SK-N-SH treated with all-trans-retinoic acid at 6 μM for 48 hours (cell line): Measurements from ENCODE around the gene COL9A3.

Experiments used
- ATAC-seq: fragments of 200-7000 bp; cut with Tn5 transposase; 3 replicates; pipeline ENCODE4 v1.9.1; 2020; ENCODE audit warnings: mild to moderate bottlenecking, moderate library complexity
- ARNTL ChIP-seq: fragments of 450-650 bp; formaldehyde crosslinking; IDR thresholded peaks from 2 replicates; pipeline ENCODE4 v1.5.0; 2020; ENCODE audit warnings: low read depth, mild to moderate bottlenecking, moderate library complexity, borderline replicate concordance
- BACH2 ChIP-seq: fragments of 250-450 bp; sonication (Bioruptor Pico); IDR thresholded peaks from 2 replicates; pipeline ENCODE4 v1.9.0; 2021; ENCODE audit warnings: mild to moderate bottlenecking, borderline replicate concordance
- CREB5 ChIP-seq: fragments of 250-450 bp; sonication (Bioruptor Pico); IDR thresholded peaks from 2 replicates; pipeline ENCODE4 v1.5.1; 2020; ENCODE audit warnings: low read depth, mild to moderate bottlenecking, moderate library complexity
- CSDC2 ChIP-seq: fragments of 250-450 bp; sonication (Bioruptor Pico); IDR thresholded peaks from 2 replicates; pipeline ENCODE4 v1.5.0; 2020; ENCODE audit warnings: mild to moderate bottlenecking, moderate library complexity
- ESRRG ChIP-seq: fragments of 250-450 bp; sonication (Bioruptor Pico); IDR thresholded peaks from 2 replicates; pipeline ENCODE4 v1.6.1; 2021; ENCODE audit warnings: mild to moderate bottlenecking
- GLIS3 ChIP-seq: fragments of 250-450 bp; sonication (Bioruptor Pico); IDR thresholded peaks from 2 replicates; pipeline ENCODE4 v1.5.0; 2020; ENCODE audit warnings: mild to moderate bottlenecking, moderate library complexity
- ISL1 ChIP-seq: fragments of 250-450 bp; sonication (Bioruptor Pico); IDR thresholded peaks from 2 replicates; pipeline ENCODE4 v2.1.2; 2022; ENCODE audit warnings: mild to moderate bottlenecking, moderate library complexity
- OSR1 ChIP-seq: fragments of 250-450 bp; sonication (Bioruptor Pico); IDR thresholded peaks from 2 replicates; pipeline ENCODE4 v1.8.0; 2022; ENCODE audit warnings: moderate library complexity, mild to moderate bottlenecking, inconsistent platforms
- PPARA ChIP-seq: fragments of 250-450 bp; sonication (Bioruptor Pico); IDR thresholded peaks from 2 replicates; pipeline ENCODE4 v1.5.0; 2020; ENCODE audit warnings: mild to moderate bottlenecking, borderline replicate concordance
- RARB ChIP-seq: fragments of 250-450 bp; sonication (Bioruptor Pico); IDR thresholded peaks from 2 replicates; pipeline ENCODE4 v1.8.0; 2021; ENCODE audit warnings: mild to moderate bottlenecking, moderate library complexity
- SNAI2 ChIP-seq: fragments of 250-450 bp; sonication (Bioruptor Pico); IDR thresholded peaks from 2 replicates; pipeline ENCODE4 v1.5.0; 2020; ENCODE audit warnings: mild to moderate bottlenecking, moderate library complexity
- TCF4 ChIP-seq: fragments of 250-450 bp; sonication (Bioruptor Pico); IDR thresholded peaks from 2 replicates; pipeline ENCODE4 v1.8.0; 2021; ENCODE audit warnings: mild to moderate bottlenecking, moderate library complexity, borderline replicate concordance
- TOX ChIP-seq: fragments of 250-450 bp; sonication (Bioruptor Pico); IDR thresholded peaks from 2 replicates; pipeline ENCODE4 v1.8.0; 2021; ENCODE audit warnings: mild to moderate bottlenecking, moderate library complexity, borderline replicate concordance
- ZC3H10 ChIP-seq: fragments of 250-450 bp; sonication (Bioruptor Pico); IDR thresholded peaks from 2 replicates; pipeline ENCODE4 v1.5.1; 2021; ENCODE audit warnings: mild to moderate bottlenecking, moderate library complexity
- ZFP3 ChIP-seq: fragments of 250-450 bp; sonication (Bioruptor Pico); IDR thresholded peaks from 2 replicates; pipeline ENCODE4 v1.5.0; 2020; ENCODE audit warnings: mild to moderate bottlenecking, moderate library complexity
- ZFP30 ChIP-seq: fragments of 450-650 bp; formaldehyde crosslinking; IDR thresholded peaks from 2 replicates; pipeline ENCODE4 v1.5.0; 2022; ENCODE audit warnings: mild to moderate bottlenecking, moderate library complexity
- ZNF565 ChIP-seq: fragments of 450-650 bp; formaldehyde crosslinking; conservative IDR thresholded peaks from 2 replicates; pipeline ENCODE4 v1.5.0; 2020; ENCODE audit warnings: low read depth, mild to moderate bottlenecking, moderate library complexity
- ZNF70 ChIP-seq: fragments of 450-650 bp; formaldehyde crosslinking; IDR thresholded peaks from 2 replicates; pipeline ENCODE4 v1.5.0; 2020; ENCODE audit warnings: mild to moderate bottlenecking, moderate library complexity
- ZNF8 ChIP-seq: fragments of 450-650 bp; formaldehyde crosslinking; IDR thresholded peaks from 2 replicates; pipeline ENCODE4 v1.5.0; 2020; ENCODE audit warnings: mild to moderate bottlenecking, moderate library complexity
- TF ChIP-seq, protein P1 (sequence below): fragments of 250-450 bp; sonication (Bioruptor Pico); IDR thresholded peaks from 2 replicates; pipeline ENCODE4 v1.5.1; 2021; ENCODE audit warnings: mild to moderate bottlenecking, moderate library complexity
- TF ChIP-seq, protein P2 (sequence below): fragments of 250-450 bp; sonication (Bioruptor Pico); IDR thresholded peaks from 2 replicates; pipeline ENCODE4 v1.8.0; 2021; ENCODE audit warnings: low read depth, mild to moderate bottlenecking, moderate library complexity, borderline replicate concordance
- TF ChIP-seq, protein P3 (sequence below): fragments of 250-450 bp; sonication (Bioruptor Pico); IDR thresholded peaks from 2 replicates; pipeline ENCODE4 v1.8.0; 2020; ENCODE audit warnings: mild to moderate bottlenecking, moderate library complexity, borderline replicate concordance
- TF ChIP-seq, protein P4 (sequence below): fragments of 250-450 bp; sonication (Bioruptor Pico); IDR thresholded peaks from 2 replicates; pipeline ENCODE4 v1.5.0; 2020; ENCODE audit warnings: mild to moderate bottlenecking, moderate library complexity

COL9A3 gene

GRCh38 chr20:62799036-62799435 lies 17.8 kb upstream of the COL9A3 start:
- TF ChIP-seq RARB (CRISPR knock-in tag) = no peak
- no peak for TF ChIP-seq OSR1 (CRISPR knock-in tag)
- no peak for TF ChIP-seq ZNF565
- TF ChIP-seq SNAI2 (CRISPR knock-in tag) = no peak
- no peak for TF ChIP-seq CSDC2 (CRISPR knock-in tag)
- TF ChIP-seq CREB5 (CRISPR knock-in tag) = no peak
- TF ChIP-seq, protein P1, sequence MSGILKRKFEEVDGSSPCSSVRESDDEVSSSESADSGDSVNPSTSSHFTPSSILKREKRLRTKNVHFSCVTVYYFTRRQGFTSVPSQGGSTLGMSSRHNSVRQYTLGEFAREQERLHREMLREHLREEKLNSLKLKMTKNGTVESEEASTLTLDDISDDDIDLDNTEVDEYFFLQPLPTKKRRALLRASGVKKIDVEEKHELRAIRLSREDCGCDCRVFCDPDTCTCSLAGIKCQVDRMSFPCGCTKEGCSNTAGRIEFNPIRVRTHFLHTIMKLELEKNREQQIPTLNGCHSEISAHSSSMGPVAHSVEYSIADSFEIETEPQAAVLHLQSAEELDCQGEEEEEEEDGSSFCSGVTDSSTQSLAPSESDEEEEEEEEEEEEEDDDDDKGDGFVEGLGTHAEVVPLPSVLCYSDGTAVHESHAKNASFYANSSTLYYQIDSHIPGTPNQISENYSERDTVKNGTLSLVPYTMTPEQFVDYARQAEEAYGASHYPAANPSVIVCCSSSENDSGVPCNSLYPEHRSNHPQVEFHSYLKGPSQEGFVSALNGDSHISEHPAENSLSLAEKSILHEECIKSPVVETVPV = no peak
- TF ChIP-seq PPARA (CRISPR knock-in tag) = no peak
- TF ChIP-seq BACH2 (CRISPR knock-in tag) = no peak
- no peak for TF ChIP-seq GLIS3
- no peak for TF ChIP-seq ZFP30 (CRISPR knock-in tag)
- no peak for TF ChIP-seq TOX (CRISPR knock-in tag)
- TF ChIP-seq, protein P2, sequence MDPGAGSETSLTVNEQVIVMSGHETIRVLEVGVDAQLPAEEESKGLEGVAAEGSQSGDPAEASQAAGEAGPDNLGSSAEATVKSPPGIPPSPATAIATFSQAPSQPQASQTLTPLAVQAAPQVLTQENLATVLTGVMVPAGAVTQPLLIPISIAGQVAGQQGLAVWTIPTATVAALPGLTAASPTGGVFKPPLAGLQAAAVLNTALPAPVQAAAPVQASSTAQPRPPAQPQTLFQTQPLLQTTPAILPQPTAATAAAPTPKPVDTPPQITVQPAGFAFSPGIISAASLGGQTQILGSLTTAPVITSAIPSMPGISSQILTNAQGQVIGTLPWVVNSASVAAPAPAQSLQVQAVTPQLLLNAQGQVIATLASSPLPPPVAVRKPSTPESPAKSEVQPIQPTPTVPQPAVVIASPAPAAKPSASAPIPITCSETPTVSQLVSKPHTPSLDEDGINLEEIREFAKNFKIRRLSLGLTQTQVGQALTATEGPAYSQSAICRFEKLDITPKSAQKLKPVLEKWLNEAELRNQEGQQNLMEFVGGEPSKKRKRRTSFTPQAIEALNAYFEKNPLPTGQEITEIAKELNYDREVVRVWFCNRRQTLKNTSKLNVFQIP (CRISPR knock-in tag) = no peak
- no peak for TF ChIP-seq ISL1 (CRISPR knock-in tag)
- TF ChIP-seq, protein P3, sequence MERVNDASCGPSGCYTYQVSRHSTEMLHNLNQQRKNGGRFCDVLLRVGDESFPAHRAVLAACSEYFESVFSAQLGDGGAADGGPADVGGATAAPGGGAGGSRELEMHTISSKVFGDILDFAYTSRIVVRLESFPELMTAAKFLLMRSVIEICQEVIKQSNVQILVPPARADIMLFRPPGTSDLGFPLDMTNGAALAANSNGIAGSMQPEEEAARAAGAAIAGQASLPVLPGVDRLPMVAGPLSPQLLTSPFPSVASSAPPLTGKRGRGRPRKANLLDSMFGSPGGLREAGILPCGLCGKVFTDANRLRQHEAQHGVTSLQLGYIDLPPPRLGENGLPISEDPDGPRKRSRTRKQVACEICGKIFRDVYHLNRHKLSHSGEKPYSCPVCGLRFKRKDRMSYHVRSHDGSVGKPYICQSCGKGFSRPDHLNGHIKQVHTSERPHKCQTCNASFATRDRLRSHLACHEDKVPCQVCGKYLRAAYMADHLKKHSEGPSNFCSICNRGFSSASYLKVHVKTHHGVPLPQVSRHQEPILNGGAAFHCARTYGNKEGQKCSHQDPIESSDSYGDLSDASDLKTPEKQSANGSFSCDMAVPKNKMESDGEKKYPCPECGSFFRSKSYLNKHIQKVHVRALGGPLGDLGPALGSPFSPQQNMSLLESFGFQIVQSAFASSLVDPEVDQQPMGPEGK = no peak
- TF ChIP-seq ZNF70 (CRISPR knock-in tag) = no peak
- no peak for TF ChIP-seq ESRRG (CRISPR knock-in tag)
- TF ChIP-seq ZFP3 (CRISPR knock-in tag) = no peak
- TF ChIP-seq ZNF8 (CRISPR knock-in tag) = no peak
- TF ChIP-seq TCF4 = no peak
- no peak for ATAC-seq

DNA sequence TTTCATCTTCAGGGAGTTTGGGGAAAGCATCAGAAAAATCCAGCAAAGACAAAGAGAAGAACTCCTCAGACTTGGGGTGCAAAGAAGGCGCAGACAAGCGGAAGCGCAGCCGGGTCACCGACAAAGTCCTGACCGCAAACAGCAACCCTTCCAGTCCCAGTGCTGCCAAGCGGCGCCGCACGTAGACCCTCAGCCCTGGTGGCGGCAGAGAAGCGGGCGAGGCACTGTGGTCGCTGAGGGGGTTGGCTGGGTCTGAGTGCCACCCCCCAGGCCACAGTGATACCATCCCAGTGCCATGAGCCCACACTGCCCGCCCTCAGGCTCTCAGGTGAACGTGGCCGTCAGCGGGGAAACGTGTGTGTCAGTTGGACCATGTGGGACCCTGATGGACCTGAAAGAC lies 17.4 kb upstream of the COL9A3 start:
- no peak for TF ChIP-seq ZFP30 (CRISPR knock-in tag)
- TF ChIP-seq ISL1 (CRISPR knock-in tag) = no peak
- TF ChIP-seq SNAI2 (CRISPR knock-in tag) = no peak
- TF ChIP-seq ZNF8 (CRISPR knock-in tag) = no peak
- TF ChIP-seq RARB (CRISPR knock-in tag) = no peak
- no peak for TF ChIP-seq TCF4
- no peak for TF ChIP-seq ZC3H10 (CRISPR knock-in tag)
- TF ChIP-seq CREB5 (CRISPR knock-in tag) = no peak
- TF ChIP-seq BACH2 (CRISPR knock-in tag) = no peak
- no peak for TF ChIP-seq OSR1 (CRISPR knock-in tag)
- no peak for TF ChIP-seq PPARA (CRISPR knock-in tag)
- TF ChIP-seq, protein P4, sequence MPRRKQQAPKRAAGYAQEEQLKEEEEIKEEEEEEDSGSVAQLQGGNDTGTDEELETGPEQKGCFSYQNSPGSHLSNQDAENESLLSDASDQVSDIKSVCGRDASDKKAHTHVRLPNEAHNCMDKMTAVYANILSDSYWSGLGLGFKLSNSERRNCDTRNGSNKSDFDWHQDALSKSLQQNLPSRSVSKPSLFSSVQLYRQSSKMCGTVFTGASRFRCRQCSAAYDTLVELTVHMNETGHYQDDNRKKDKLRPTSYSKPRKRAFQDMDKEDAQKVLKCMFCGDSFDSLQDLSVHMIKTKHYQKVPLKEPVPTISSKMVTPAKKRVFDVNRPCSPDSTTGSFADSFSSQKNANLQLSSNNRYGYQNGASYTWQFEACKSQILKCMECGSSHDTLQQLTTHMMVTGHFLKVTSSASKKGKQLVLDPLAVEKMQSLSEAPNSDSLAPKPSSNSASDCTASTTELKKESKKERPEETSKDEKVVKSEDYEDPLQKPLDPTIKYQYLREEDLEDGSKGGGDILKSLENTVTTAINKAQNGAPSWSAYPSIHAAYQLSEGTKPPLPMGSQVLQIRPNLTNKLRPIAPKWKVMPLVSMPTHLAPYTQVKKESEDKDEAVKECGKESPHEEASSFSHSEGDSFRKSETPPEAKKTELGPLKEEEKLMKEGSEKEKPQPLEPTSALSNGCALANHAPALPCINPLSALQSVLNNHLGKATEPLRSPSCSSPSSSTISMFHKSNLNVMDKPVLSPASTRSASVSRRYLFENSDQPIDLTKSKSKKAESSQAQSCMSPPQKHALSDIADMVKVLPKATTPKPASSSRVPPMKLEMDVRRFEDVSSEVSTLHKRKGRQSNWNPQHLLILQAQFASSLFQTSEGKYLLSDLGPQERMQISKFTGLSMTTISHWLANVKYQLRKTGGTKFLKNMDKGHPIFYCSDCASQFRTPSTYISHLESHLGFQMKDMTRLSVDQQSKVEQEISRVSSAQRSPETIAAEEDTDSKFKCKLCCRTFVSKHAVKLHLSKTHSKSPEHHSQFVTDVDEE (CRISPR knock-in tag) = no peak
- TF ChIP-seq CSDC2 (CRISPR knock-in tag) = no peak
- no peak for TF ChIP-seq ARNTL (CRISPR knock-in tag)
- TF ChIP-seq GLIS3 = no peak
- TF ChIP-seq, protein P1 = no peak
- no peak for TF ChIP-seq ESRRG (CRISPR knock-in tag)
- TF ChIP-seq ZNF565 = no peak
- TF ChIP-seq, all 23 proteins: peak for 0
- ATAC-seq = no peak
